GM23248 (cell line): Measurements from ENCODE around the gene ARHGAP10. TPM values are rescaled to one million over a fixed set of nuclear protein-coding genes. Genes with fewer than 3 reads are reported as not detected.

Source experiments
- DNase-seq: peaks from one replicate; pipeline ENCODE4 v3.0.0-alpha.2; 2015
- H2AFZ ChIP-seq: fragments of 200-600 bp; sonication (generic); 2 replicates; pipeline ENCODE4 v1.6.1; 2016; ENCODE audit warnings: antibody characterized with exemption
- H3F3A ChIP-seq: fragments of 200-600 bp; sonication (generic); 2 replicates; pipeline ENCODE4 v1.6.1; 2016; ENCODE audit warnings: mild to moderate bottlenecking, antibody characterized with exemption, mixed run types; ENCODE audit not compliant: insufficient read depth
- H3K27ac ChIP-seq: fragments of 200-600 bp; sonication (generic); 2 replicates; pipeline ENCODE4 v1.5.1; 2016; ENCODE audit warnings: mild to moderate bottlenecking
- H3K27me3 ChIP-seq: fragments of 200-600 bp; sonication (generic); replicated peaks from 2 replicates; pipeline ENCODE4 v1.6.1; 2016; ENCODE audit warnings: mild to moderate bottlenecking; ENCODE audit not compliant: insufficient read depth
- H3K36me3 ChIP-seq: fragments of 200-600 bp; sonication (generic); 2 replicates; pipeline ENCODE4 v1.6.1; 2016; ENCODE audit warnings: low read depth, mild to moderate bottlenecking
- H3K4me1 ChIP-seq: fragments of 200-600 bp; sonication (generic); 2 replicates; pipeline ENCODE4 v1.6.1; 2016; ENCODE audit warnings: mild to moderate bottlenecking; ENCODE audit not compliant: insufficient read depth
- H3K4me2 ChIP-seq: fragments of 200-600 bp; sonication (generic); one replicate; pipeline ENCODE4 v1.6.1; 2016; ENCODE audit warnings: mild to moderate bottlenecking; ENCODE audit not compliant: unreplicated experiment
- H3K4me3 ChIP-seq: fragments of 200-600 bp; sonication (generic); 2 replicates; pipeline ENCODE4 v1.5.1; 2016; ENCODE audit warnings: mild to moderate bottlenecking
- H3K79me2 ChIP-seq: fragments of 200-600 bp; sonication (generic); 2 replicates; pipeline ENCODE4 v1.6.1; 2016; ENCODE audit warnings: mild to moderate bottlenecking; ENCODE audit not compliant: insufficient read depth
- H3K9ac ChIP-seq: fragments of 200-600 bp; sonication (generic); 2 replicates; pipeline ENCODE4 v1.6.1; 2016; ENCODE audit warnings: mild to moderate bottlenecking
- H3K9me2 ChIP-seq: fragments of 200-600 bp; sonication (generic); 2 replicates; pipeline ENCODE4 v1.6.1; 2016; ENCODE audit warnings: mixed run types, mild to moderate bottlenecking, moderate library complexity; ENCODE audit not compliant: insufficient read depth
- H3K9me3 ChIP-seq: fragments of 200-600 bp; sonication (generic); one replicate; pipeline ENCODE4 v1.6.1; 2017; ENCODE audit warnings: low read depth
- H4K20me1 ChIP-seq: fragments of 200-600 bp; sonication (generic); 2 replicates; pipeline ENCODE4 v1.6.0; 2016; ENCODE audit not compliant: insufficient read depth
- EZH2 ChIP-seq: fragments of 200-600 bp; sonication (generic); IDR thresholded peaks from 2 replicates; pipeline ENCODE4 v1.6.1; 2018; ENCODE audit warnings: antibody characterized with exemption, mild to moderate bottlenecking; ENCODE audit not compliant: insufficient read depth, poor library complexity, severe bottlenecking
- EZH2phosphoT487 ChIP-seq: fragments of 200-600 bp; sonication (generic); IDR thresholded peaks from 2 replicates; pipeline ENCODE4 v1.6.1; 2018; ENCODE audit warnings: antibody characterized with exemption, moderate library complexity, mild to moderate bottlenecking, low read depth; ENCODE audit not compliant: insufficient read depth
- WGBS, 2 experiments: methylation state at CpG; one replicate each; pipeline ENCODE4 v1.1.6; 2015 to 2017; ENCODE audit warnings: low lambda C conversion rate in 2 of 2, low coverage in 1 of 2; ENCODE audit errors: missing lambda C conversion rate in 2 of 2; 5-methylcytosine and 5-hydroxymethylcytosine counted together
- in situ Hi-C: fragments of 300-500 bp; cut with MboI; formaldehyde crosslinking; loops from 2 replicates; pipeline ENCODE4 v1.15.0; 2020
- polyA plus RNA-seq: library from polyadenylated mRNA; unstranded; fragments of >200 nt; fragmentation: Nextera tagmentation; extraction: Ambion mirVana; gene quantifications from 2 replicates; pipeline ENCODE4 v1.2.1, GENCODE V29; 2016
- total RNA-seq: library from RNA; depleted of rRNA; stranded (reverse); fragments of >200 nt; shearing (Covaris generic); gene quantifications from 2 replicates; pipeline ENCODE4 v1.2.3, GENCODE V29; 2014

Gene ARHGAP10
- total and polyA plus RNA-seq, 2 experiments from 2014 or later = 19.5 to 24.8 TPM

DNA sequence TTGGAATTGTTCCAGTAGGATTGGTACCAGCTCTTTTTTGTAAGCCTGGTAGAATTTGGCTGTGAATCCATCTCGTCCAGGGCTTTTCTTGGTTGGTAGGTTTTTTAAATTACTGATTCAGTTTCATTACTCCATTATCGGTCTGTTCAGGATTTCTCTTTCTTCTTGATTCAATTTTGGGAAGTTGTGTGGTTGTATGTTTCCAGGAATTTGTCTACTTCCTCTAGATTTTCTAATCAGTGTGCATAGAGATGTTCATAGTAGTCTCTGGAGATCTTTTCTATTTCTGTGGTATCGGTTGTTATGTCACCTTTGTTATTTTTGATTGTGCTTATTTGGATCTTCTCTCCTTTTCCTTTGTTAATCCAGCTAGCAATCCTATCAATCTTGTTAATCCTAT lies 248.7 kb downstream of the ARHGAP10 start:
- Histone ChIP-seq H3K9me2 (no peaks in the 10 kb centered on the region), H3K9me3 (no peaks in the 10 kb centered on the region), H3K79me2 (peaks cover 78% of the 10 kb centered on the region), H2AFZ (no peak overlapping the region), H3K9ac (no peak overlapping the region), H3K4me2 (peak overlapping the region; percentile 47), H3K4me1 (peaks cover 28% of the 10 kb centered on the region), H3K27me3 (no peaks in the 10 kb centered on the region), H3K36me3 (no peaks in the 10 kb centered on the region), H3K27ac (0 out of 2 replicates have a peak overlapping the region, but pooled peaks have one; percentile 34), H3K4me3 (no peak overlapping the region), H3F3A (peaks cover 27% of the 10 kb centered on the region; the same call in 1 of the 2 replicates), H4K20me1 (no peaks in the 10 kb centered on the region)
- in situ Hi-C loops = no loop called here
- TF ChIP-seq EZH2phosphoT487 (no peak), EZH2 (no peak)
- 28 to 38% methylated on average over 3 of the region's 3 CpGs for WGBS, 2 experiments
- no peak for DNase-seq

- 38 to 39% methylated on average over 1 of the region's 1 CpG for WGBS, 2 experiments
- Histone ChIP-seq H3K4me1 (peaks cover 21% of the 10 kb centered on the region), H3K36me3 (no peaks in the 10 kb centered on the region), H4K20me1 (no peaks in the 10 kb centered on the region), H3K9ac (no peak overlapping the region), H3K9me3 (no peaks in the 10 kb centered on the region), H2AFZ (no peak overlapping the region), H3K27me3 (no peaks in the 10 kb centered on the region), H3K4me3 (no peak overlapping the region), H3F3A (peaks cover 19% of the 10 kb centered on the region; the same call in 1 of the 2 replicates), H3K4me2 (peak overlapping the region; percentile 47), H3K79me2 (peaks cover 83% of the 10 kb centered on the region), H3K27ac (peak overlapping the region; percentile 34), H3K9me2 (no peaks in the 10 kb centered on the region)
- TF ChIP-seq EZH2 = no peak
- no peak for TF ChIP-seq EZH2phosphoT487
- in situ Hi-C loops = no loop called here
- DNase-seq = peak; percentile 78
These were observed 249.4 kb downstream of the ARHGAP10 start for GRCh38 chr4:147981305-147981704.

- H3K27ac ChIP-seq = no peak overlapping the region
- no peaks in the 10 kb centered on the region for H3K9me3 ChIP-seq
- DNase-seq = peak; percentile 59
These were observed 252.3 kb downstream of the ARHGAP10 start for GRCh38 chr4:147984065-147984777.

DNA sequence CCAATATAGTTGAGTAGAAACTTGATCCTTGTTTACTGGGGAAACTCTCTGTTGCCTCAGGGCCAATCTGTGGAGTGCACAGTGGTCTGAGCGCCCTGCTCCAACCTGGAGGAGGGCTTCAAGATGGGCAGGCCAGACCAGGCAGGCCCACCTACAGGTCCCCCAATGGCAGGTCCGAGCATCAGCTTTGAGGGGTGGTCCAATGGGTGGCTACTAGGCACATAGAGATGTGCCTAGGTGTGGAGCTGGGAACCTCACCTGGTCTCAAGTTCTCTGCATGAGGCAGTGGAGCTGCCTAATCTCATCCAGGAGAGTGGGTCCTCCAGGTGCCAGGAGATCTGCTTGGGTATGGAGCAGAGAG lies 252.9 kb downstream of the ARHGAP10 start:
- WGBS, 2 experiments = 95 to 100% methylated on average over 2 of the region's 2 CpGs
- Histone ChIP-seq H3K9me3 (no peaks in the 10 kb centered on the region), H3K27ac (no peak overlapping the region), H3F3A (peaks cover 16% of the 10 kb centered on the region; the same call in 1 of the 2 replicates), H3K36me3 (no peaks in the 10 kb centered on the region), H2AFZ (no peak overlapping the region), H3K27me3 (no peaks in the 10 kb centered on the region), H3K4me3 (no peak overlapping the region), H3K4me2 (no peak overlapping the region), H3K79me2 (peaks cover 52% of the 10 kb centered on the region), H3K9ac (no peak overlapping the region), H3K9me2 (no peaks in the 10 kb centered on the region), H4K20me1 (no peaks in the 10 kb centered on the region), H3K4me1 (peaks cover 16% of the 10 kb centered on the region)
- no peak for TF ChIP-seq EZH2phosphoT487
- no peak for TF ChIP-seq EZH2
- no peak for DNase-seq
- in situ Hi-C loops = no loop called here

More at GRCh38 chr4:147984065-147984777, 252.3 kb downstream of the ARHGAP10 start:
- no peaks in the 10 kb centered on the region for H3K9me2 ChIP-seq
- no peak overlapping the region for H3K9ac ChIP-seq
- no peak for TF ChIP-seq EZH2phosphoT487
- TF ChIP-seq EZH2 = no peak
- no peak overlapping the region for H2AFZ ChIP-seq
- no peak overlapping the region for H3K4me3 ChIP-seq
- H3K79me2 ChIP-seq = peaks cover 58% of the 10 kb centered on the region
- H3K4me2 ChIP-seq = no peak overlapping the region
- H3K36me3 ChIP-seq = no peaks in the 10 kb centered on the region
- H4K20me1 ChIP-seq = no peaks in the 10 kb centered on the region
- in situ Hi-C loops = no loop called here
- peaks cover 16% of the 10 kb centered on the region for H3K4me1 ChIP-seq
- H3K27me3 ChIP-seq = no peaks in the 10 kb centered on the region
- 73 to 78% methylated on average over 15 of the region's 15 CpGs for WGBS, 2 experiments
- peaks cover 16% of the 10 kb centered on the region; the same call in 1 of the 2 replicates for H3F3A ChIP-seq
